Smooth muscle cell (in vitro differentiated cells): ENCODE measurements around the gene TUBE1. TPM values are rescaled to one million over a fixed set of nuclear protein-coding genes. Genes with fewer than 3 reads are reported as not detected.

Source experiments
- DNase-seq: peaks from one replicate; lab custom pipeline; 2025; ENCODE audit not compliant: unreplicated experiment; lab: John Stamatoyannopoulos, UW
- H2AFZ ChIP-seq: fragments of 200-600 bp; sonication (generic); 2 replicates; pipeline ENCODE4 v1.6.0; 2016; ENCODE audit warnings: antibody characterized with exemption, low read depth, mild to moderate bottlenecking
- H3F3A ChIP-seq: fragments of 200-600 bp; sonication (generic); 2 replicates; pipeline ENCODE4 v1.6.0; 2017; ENCODE audit warnings: antibody characterized with exemption, low read depth
- H3K27ac ChIP-seq: fragments of 200-600 bp; sonication (generic); 2 replicates; pipeline ENCODE4 v1.5.1; 2016; ENCODE audit warnings: low read depth, mild to moderate bottlenecking
- H3K27me3 ChIP-seq: fragments of 200-600 bp; sonication (generic); 2 replicates; pipeline ENCODE4 v1.6.1; 2016; ENCODE audit warnings: low read depth, mild to moderate bottlenecking
- H3K36me3 ChIP-seq: fragments of 200-600 bp; sonication (generic); 2 replicates; pipeline ENCODE4 v1.5.1; 2016; ENCODE audit warnings: low read depth
- H3K4me1 ChIP-seq: fragments of 200-600 bp; sonication (generic); 2 replicates; pipeline ENCODE4 v1.5.1; 2016; ENCODE audit warnings: low read depth
- H3K4me2 ChIP-seq: fragments of 200-600 bp; sonication (generic); 2 replicates; pipeline ENCODE4 v1.6.0; 2016; ENCODE audit warnings: mild to moderate bottlenecking
- H3K4me3 ChIP-seq: fragments of 200-600 bp; sonication (generic); 2 replicates; pipeline ENCODE4 v1.5.1; 2016; ENCODE audit warnings: mild to moderate bottlenecking
- H3K79me2 ChIP-seq: fragments of 200-600 bp; sonication (generic); 2 replicates; pipeline ENCODE4 v1.6.0; 2016; ENCODE audit warnings: low read depth, mild to moderate bottlenecking
- H3K9ac ChIP-seq: fragments of 200-600 bp; sonication (generic); 2 replicates; pipeline ENCODE4 v1.6.0; 2016; ENCODE audit warnings: low read depth
- H3K9me3 ChIP-seq: fragments of 200-600 bp; sonication (generic); replicated peaks from 2 replicates; pipeline ENCODE4 v1.5.1; 2016; ENCODE audit warnings: low read depth
- H4K20me1 ChIP-seq: fragments of 200-600 bp; sonication (generic); 2 replicates; pipeline ENCODE4 v1.6.0; 2016; ENCODE audit warnings: low read depth
- WGBS: methylation state at CpG from one replicate; pipeline ENCODE4 v1.1.7; 2016; ENCODE audit warnings: low lambda C conversion rate; 5-methylcytosine and 5-hydroxymethylcytosine counted together
- polyA plus RNA-seq: library from polyadenylated mRNA; unstranded; fragments of >200 nt; fragmentation: Nextera tagmentation; extraction: Ambion mirVana; gene quantifications from 2 replicates; pipeline ENCODE4 v1.2.1, GENCODE V29; 2016
- total RNA-seq: library from RNA; depleted of rRNA; stranded (reverse); fragments of >200 nt; gene quantifications from 2 replicates; pipeline ENCODE4 v1.2.3, GENCODE V29; 2014
- TF ChIP-seq, protein P1 (sequence below): fragments of 200-600 bp; sonication (generic); IDR thresholded peaks from 2 replicates; pipeline ENCODE4 v1.5.1; 2017; ENCODE audit warnings: borderline replicate concordance, mild to moderate bottlenecking, antibody characterized with exemption; ENCODE audit not compliant: insufficient read depth, poor library complexity, severe bottlenecking

Gene TUBE1, protein sequence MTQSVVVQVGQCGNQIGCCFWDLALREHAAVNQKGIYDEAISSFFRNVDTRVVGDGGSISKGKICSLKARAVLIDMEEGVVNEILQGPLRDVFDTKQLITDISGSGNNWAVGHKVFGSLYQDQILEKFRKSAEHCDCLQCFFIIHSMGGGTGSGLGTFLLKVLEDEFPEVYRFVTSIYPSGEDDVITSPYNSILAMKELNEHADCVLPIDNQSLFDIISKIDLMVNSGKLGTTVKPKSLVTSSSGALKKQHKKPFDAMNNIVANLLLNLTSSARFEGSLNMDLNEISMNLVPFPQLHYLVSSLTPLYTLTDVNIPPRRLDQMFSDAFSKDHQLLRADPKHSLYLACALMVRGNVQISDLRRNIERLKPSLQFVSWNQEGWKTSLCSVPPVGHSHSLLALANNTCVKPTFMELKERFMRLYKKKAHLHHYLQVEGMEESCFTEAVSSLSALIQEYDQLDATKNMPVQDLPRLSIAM
- total RNA-seq (11.6 and 17.3 TPM in 2 replicates), polyA plus RNA-seq (9.5 and 9.9 TPM in 2 replicates)

DNA sequence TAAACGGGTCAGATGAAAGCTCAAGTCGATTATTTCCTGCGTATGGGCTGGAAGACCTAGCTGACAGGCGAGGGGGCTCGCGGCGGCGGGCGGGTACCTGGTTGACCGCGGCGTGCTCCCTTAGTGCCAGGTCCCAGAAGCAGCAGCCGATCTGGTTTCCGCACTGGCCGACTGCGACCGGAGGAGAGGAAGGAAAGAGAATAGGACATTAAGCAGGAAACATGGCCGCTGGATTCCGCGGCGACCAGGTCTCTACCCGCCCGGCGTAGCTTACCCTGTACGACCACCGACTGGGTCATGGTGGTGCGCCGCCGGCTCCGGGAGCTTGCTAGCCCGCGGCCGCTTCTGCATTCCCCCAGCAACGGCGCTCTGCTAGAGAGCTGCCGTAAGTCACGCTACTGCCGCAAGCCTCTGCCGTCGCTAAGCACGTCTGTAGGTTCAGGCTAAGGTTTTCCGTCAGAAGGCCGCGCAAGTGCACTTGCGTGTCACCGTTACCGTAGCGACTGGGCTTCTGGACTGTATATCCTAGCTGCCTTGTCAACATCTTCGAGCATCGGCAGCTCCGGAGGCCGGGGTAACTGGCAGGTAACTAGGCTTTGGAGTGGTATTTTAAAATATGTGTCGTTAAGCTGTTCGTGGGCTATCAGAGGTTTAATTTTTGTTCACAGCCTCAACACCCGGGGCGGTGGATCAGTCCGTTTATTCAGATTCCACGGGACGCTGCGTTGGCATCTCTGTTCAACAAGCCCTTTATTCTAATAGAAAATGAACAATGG lies at the start of gene TUBE1, which contains the start of gene FAM229B:
Gene TUBE1, minus strand, starts transcription at position 347 of the 776 bp plus-strand sequence. Its CDS starts 48 bp downstream, at position 299.
Gene FAM229B, plus strand, starts transcription at position 456 of the 776 bp plus-strand sequence. CDS start 11,693 bp downstream, outside the sequence.
- Histone ChIP-seq H3K9ac (peak within 1 kb of the TSS; percentile 72), H2AFZ (peak within 1 kb of the TSS; percentile 94), H3K27me3 (peaks cover 24% of the 10 kb centered on the region), H3K36me3 (no peaks in the 10 kb centered on the region), H3F3A (no peaks in the 10 kb centered on the region), H3K4me1 (peaks cover 6% of the 10 kb centered on the region), H3K4me3 (peak within 1 kb of the TSS; percentile 62), H3K4me2 (peak within 1 kb of the TSS; percentile 90), H3K9me3 (no peaks in the 10 kb centered on the region), H3K27ac (peak within 1 kb of the TSS; percentile 77), H3K79me2 (no peaks in the 10 kb centered on the region), H4K20me1 (no peaks in the 10 kb centered on the region)
- WGBS, result under 1% methylated on average over 58 of the region's 60 CpGs
- peak; percentile 54 for DNase-seq
- TF ChIP-seq, protein P1, sequence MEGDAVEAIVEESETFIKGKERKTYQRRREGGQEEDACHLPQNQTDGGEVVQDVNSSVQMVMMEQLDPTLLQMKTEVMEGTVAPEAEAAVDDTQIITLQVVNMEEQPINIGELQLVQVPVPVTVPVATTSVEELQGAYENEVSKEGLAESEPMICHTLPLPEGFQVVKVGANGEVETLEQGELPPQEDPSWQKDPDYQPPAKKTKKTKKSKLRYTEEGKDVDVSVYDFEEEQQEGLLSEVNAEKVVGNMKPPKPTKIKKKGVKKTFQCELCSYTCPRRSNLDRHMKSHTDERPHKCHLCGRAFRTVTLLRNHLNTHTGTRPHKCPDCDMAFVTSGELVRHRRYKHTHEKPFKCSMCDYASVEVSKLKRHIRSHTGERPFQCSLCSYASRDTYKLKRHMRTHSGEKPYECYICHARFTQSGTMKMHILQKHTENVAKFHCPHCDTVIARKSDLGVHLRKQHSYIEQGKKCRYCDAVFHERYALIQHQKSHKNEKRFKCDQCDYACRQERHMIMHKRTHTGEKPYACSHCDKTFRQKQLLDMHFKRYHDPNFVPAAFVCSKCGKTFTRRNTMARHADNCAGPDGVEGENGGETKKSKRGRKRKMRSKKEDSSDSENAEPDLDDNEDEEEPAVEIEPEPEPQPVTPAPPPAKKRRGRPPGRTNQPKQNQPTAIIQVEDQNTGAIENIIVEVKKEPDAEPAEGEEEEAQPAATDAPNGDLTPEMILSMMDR, result no peak

DNA sequence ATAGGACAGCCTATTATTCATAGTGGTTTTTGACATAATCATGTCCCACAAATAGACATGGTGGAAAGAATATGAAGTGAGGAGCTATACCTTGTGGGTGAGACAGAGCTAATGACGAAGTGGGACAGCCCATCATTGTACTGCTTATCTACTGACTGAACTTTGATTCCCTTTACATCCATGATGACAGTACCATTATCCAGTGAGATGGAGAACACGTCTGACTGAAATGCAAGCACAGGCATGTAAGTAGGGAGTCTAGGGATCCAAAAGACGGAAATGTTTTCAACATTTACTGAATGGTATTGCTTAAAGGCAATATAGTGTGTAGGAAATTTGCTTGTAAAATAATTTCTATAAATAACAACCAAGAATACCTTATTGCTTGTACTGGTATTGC lies 43.6 kb upstream of the TUBE1 start:
- Histone ChIP-seq H3K4me2 (no peak overlapping the region), H3K27ac (no peak overlapping the region), H3K4me1 (no peaks in the 10 kb centered on the region), H3F3A (no peaks in the 10 kb centered on the region), H3K79me2 (no peaks in the 10 kb centered on the region), H3K27me3 (peaks cover 5% of the 10 kb centered on the region), H2AFZ (no peak overlapping the region), H3K9ac (no peak overlapping the region), H3K36me3 (no peaks in the 10 kb centered on the region), H3K4me3 (no peak overlapping the region), H3K9me3 (no peaks in the 10 kb centered on the region), H4K20me1 (no peaks in the 10 kb centered on the region)
- TF ChIP-seq, protein P1, result no peak
- DNase-seq, result no peak
- WGBS, result 75% methylated on average over 3 of the region's 3 CpGs

DNA sequence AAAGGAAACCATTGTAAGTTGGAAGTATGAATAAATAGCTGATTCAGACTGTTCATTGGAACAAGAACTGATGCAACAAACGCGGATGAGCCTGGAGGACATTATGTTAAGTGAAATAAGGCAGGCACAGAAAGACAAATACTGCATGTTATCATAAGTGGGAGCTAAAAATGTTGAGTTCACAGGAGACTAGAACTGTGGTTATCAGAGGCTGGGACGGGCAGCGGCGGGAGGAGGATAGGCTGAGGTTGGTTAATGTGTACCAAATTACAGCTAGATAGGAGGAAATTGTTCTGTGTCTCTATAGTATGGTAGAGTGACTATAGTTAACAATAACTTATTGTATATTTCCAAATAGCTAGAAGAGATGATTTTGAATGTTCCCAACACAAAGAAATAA lies 40.9 kb upstream of the TUBE1 start:
- Histone ChIP-seq H4K20me1 (no peaks in the 10 kb centered on the region), H3K9me3 (no peaks in the 10 kb centered on the region), H3F3A (no peaks in the 10 kb centered on the region), H3K4me2 (no peak overlapping the region), H3K79me2 (no peaks in the 10 kb centered on the region), H2AFZ (no peak overlapping the region), H3K36me3 (no peaks in the 10 kb centered on the region), H3K27ac (no peak overlapping the region), H3K9ac (no peak overlapping the region), H3K4me1 (no peaks in the 10 kb centered on the region), H3K4me3 (no peak overlapping the region), H3K27me3 (peaks cover 5% of the 10 kb centered on the region)
- TF ChIP-seq, protein P1, result no peak
- no peak for DNase-seq
- 87% methylated on average over 5 of the region's 5 CpGs for WGBS
